Endothelial cell of umbilical vein (primary cell): ENCODE data around the gene SFMBT2. TPM values are rescaled to one million over a fixed set of nuclear protein-coding genes. Genes with fewer than 3 reads are reported as not detected.

Experiments used
- BruUV-seq: library from RNA; stranded (reverse); fragments of 400-500 nt; replicated peaks from 2 replicates; lab custom pipeline; 2021; lab: Mats Ljungman, UMichigan
- CTCF ChIA-PET: fragments of 300-600, 350-600 bp; sonication (Branson Sonifier 250); formaldehyde crosslinking; loops from one replicate; lab custom pipeline; 2021; ENCODE audit warnings: antibody characterized with exemption, inconsistent platforms; lab: Charles Lee
- POLR2A ChIA-PET: fragments of 300-600, 350-600 bp; sonication (Branson Sonifier 250); formaldehyde crosslinking; loops from one replicate; lab custom pipeline; 2021; ENCODE audit warnings: antibody characterized with exemption, inconsistent platforms; lab: Charles Lee
- DNase-seq: peaks from one replicate; pipeline ENCODE4 v3.0.0-alpha.2; 2011; ENCODE audit warnings: low read depth, low spot score
- FAIRE-seq: peaks from 2 replicates; lab custom pipeline; 2011; peaks lifted over from hg19 to GRCh38; lab: Jason Lieb, UNC
- H2AFZ ChIP-seq: 2 replicates; pipeline ENCODE4 v1.6.0; 2012; ENCODE audit warnings: low read depth, low read length, control low read depth, inconsistent platforms
- H3K27ac ChIP-seq: 2 replicates; pipeline ENCODE4 v1.5.1; 2011; ENCODE audit warnings: low read depth, mild to moderate bottlenecking, control low read depth, low read length, moderate library complexity; ENCODE audit not compliant: insufficient read depth
- H3K27me3 ChIP-seq, 2 experiments: 2 replicates each; pipeline versions ENCODE4 v1.6.0 to v1.6.1; 2011; ENCODE audit warnings: low read length in 2 of 2, mixed read lengths in 1 of 2; ENCODE audit not compliant: control insufficient read depth in 2 of 2, insufficient read depth in 2 of 2
- H3K36me3 ChIP-seq, 2 experiments: 2 replicates in 1 of 2; 3 replicates in 1 of 2; pipeline ENCODE4 v1.5.1; 2011; ENCODE audit warnings: low read length in 2 of 2, mild to moderate bottlenecking in 1 of 2, moderate library complexity in 1 of 2; ENCODE audit not compliant: control insufficient read depth in 2 of 2, insufficient read depth in 2 of 2; ENCODE audit errors: extremely low read depth in 1 of 2
- H3K4me1 ChIP-seq: 3 replicates; pipeline ENCODE4 v1.5.1; 2011; ENCODE audit warnings: mild to moderate bottlenecking, low read length; ENCODE audit not compliant: control insufficient read depth, insufficient read depth; ENCODE audit errors: extremely low read depth
- H3K4me2 ChIP-seq: 2 replicates; pipeline ENCODE4 v1.6.1; 2011; ENCODE audit warnings: low read length, control low read depth, mixed read lengths; ENCODE audit not compliant: insufficient read depth
- H3K4me3 ChIP-seq, 3 experiments: fragments of 200-600 bp in 1 of 3; sonication (generic), shearing (Covaris generic) in 1 of 3; replicated peaks in 1 of 3; 2 replicates each; pipeline ENCODE4 v1.5.1; 2011 to 2016; ENCODE audit warnings: control low read depth in 3 of 3, low read length in 3 of 3, mild to moderate bottlenecking in 2 of 3, inconsistent platforms in 1 of 3, low read depth in 1 of 3, moderate library complexity in 1 of 3; ENCODE audit not compliant: insufficient read depth in 1 of 3
- H3K79me2 ChIP-seq: 2 replicates; pipeline ENCODE4 v1.6.0; 2012; ENCODE audit warnings: low read length, inconsistent platforms; ENCODE audit not compliant: control insufficient read depth, insufficient read depth
- H3K9ac ChIP-seq: replicated peaks from 2 replicates; pipeline ENCODE3; 2011; ENCODE audit warnings: low read length, control low read depth; ENCODE audit not compliant: insufficient read depth; ENCODE audit errors: extremely low read depth
- H3K9me1 ChIP-seq: replicated peaks from 3 replicates; pipeline ENCODE4 v1.6.0; 2011; ENCODE audit warnings: mild to moderate bottlenecking, low read length; ENCODE audit not compliant: control insufficient read depth, insufficient read depth; ENCODE audit errors: extremely low read depth
- H3K9me3 ChIP-seq: replicated peaks from 2 replicates; pipeline ENCODE4 v1.5.1; 2012; ENCODE audit warnings: low read length, inconsistent platforms; ENCODE audit not compliant: control insufficient read depth, insufficient read depth
- H4K20me1 ChIP-seq: replicated peaks from 2 replicates; pipeline ENCODE3; 2011; ENCODE audit warnings: mild to moderate bottlenecking, low read length; ENCODE audit not compliant: control insufficient read depth, insufficient read depth; ENCODE audit errors: extremely low read depth
- EZH2 ChIP-seq: IDR thresholded peaks from 2 replicates; pipeline ENCODE4 v1.6.1; 2012; ENCODE audit warnings: borderline replicate concordance, low read depth, mild to moderate bottlenecking, moderate library complexity, low read length, inconsistent platforms; ENCODE audit not compliant: severe bottlenecking
- FOS ChIP-seq: IDR thresholded peaks from 2 replicates; pipeline ENCODE4 v1.6.1; 2011; ENCODE audit warnings: mild to moderate bottlenecking, low read length, moderate library complexity, borderline replicate concordance; ENCODE audit not compliant: insufficient read depth
- GATA2 ChIP-seq: IDR thresholded peaks from 2 replicates; pipeline ENCODE4 v1.7.0; 2011; ENCODE audit warnings: low read depth, mild to moderate bottlenecking, moderate library complexity, mixed read lengths, low read length; ENCODE audit not compliant: insufficient read length, insufficient read depth
- JUN ChIP-seq: IDR thresholded peaks from 2 replicates; pipeline ENCODE4 v1.6.1; 2011; ENCODE audit warnings: borderline replicate concordance, low read depth; ENCODE audit not compliant: insufficient read length, insufficient read depth
- MYC ChIP-seq: IDR thresholded peaks from one replicate; pipeline ENCODE4 v1.6.1; 2011; ENCODE audit warnings: mild to moderate bottlenecking, low read depth, low read length
- POLR2A ChIP-seq: IDR thresholded peaks from 2 replicates; pipeline ENCODE4 v1.6.1; 2012; ENCODE audit warnings: low read depth, mild to moderate bottlenecking, control low read depth, low read length
- POLR2AphosphoS5 ChIP-seq: IDR thresholded peaks from 2 replicates; pipeline ENCODE4 v1.6.1; 2012; ENCODE audit warnings: low read depth, mild to moderate bottlenecking, control low read depth, low read length, moderate library complexity; ENCODE audit not compliant: insufficient read depth
- dilution Hi-C: fragments of 300-500 bp; cut with MboI; formaldehyde crosslinking; loops from one replicate; pipeline ENCODE4 v1.15.0; 2019; ENCODE audit warnings: low sequenced_read_pairs; ENCODE audit not compliant: extremely low pct_ligation_motif_present
- intact Hi-C: fragments of 100-400 bp; cut with micrococcal nuclease; formaldehyde crosslinking; loops from one replicate; pipeline ENCODE4 v1.10.0; 2022
- polyA plus RNA-seq, 4 experiments: library from polyadenylated mRNA; depleted of rRNA in 3 of 4; stranded (reverse) in 3 of 4; unstranded in 1 of 4; fragments of >200 nt; gene quantifications; 2 replicates each; pipeline versions ENCODE4 v1.2.1 to v1.2.3, GENCODE V29; 2011 to 2012; ENCODE audit warnings: missing spikeins in 1 of 4
- total RNA-seq: library from RNA; stranded (reverse); gene quantifications from 2 replicates; pipeline ENCODE4 v1.2.3, GENCODE V29; 2021
- TF ChIP-seq, protein P1 (sequence below), 2 donors: IDR thresholded peaks; 1 replicate in 1 of 2; 2 replicates in 1 of 2; pipeline ENCODE4 v1.5.1; 2011; ENCODE audit warnings: low read length in 2 of 2, mild to moderate bottlenecking in 2 of 2, moderate library complexity in 2 of 2, control low read depth in 1 of 2, inconsistent platforms in 1 of 2, low read depth in 1 of 2; ENCODE audit not compliant: insufficient read depth in 1 of 2; ENCODE audit errors: extremely low read depth in 1 of 2
- TF ChIP-seq, protein P2 (sequence below): IDR thresholded peaks from 2 replicates; pipeline ENCODE4 v1.6.1; 2011; ENCODE audit not compliant: insufficient read depth, insufficient read length

SFMBT2 gene
- total and polyA plus RNA-seq, 2 donors (not counting 3 experiments of a cell fraction or from before 2014, with no cell fraction given): 0.14 to 0.64 TPM

DNA sequence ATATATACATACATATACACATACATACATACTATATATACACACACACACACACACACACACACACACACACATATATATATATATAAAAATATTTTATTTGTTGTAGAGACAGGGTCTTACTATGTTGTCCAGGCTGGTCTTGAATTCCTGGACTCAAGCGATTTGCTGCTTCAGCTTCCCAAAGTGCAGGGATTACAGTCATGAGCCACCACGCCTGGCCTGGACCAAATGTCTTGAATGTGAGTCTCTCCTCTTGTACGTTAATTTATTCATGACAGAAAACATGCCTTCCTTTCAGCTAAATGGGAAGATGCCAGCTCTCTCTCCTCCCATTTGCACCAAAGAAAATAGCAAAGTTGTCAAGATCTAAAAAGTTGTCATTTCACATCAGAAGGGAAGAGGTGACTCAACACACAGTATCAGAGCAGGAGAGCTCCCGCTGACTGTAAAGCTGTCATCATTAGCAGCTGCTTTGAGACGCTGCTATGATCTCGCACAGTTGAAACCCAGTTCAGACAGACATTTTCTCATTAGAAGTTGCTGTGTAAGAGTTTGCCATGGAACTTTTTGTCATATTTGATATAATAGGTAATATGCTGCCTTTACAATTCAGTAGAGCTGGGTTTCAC is 224.3 kb downstream of the SFMBT2 start:
- no peak overlapping the region for H3K27ac ChIP-seq
- no peak for TF ChIP-seq POLR2AphosphoS5
- no peak for TF ChIP-seq EZH2
- TF ChIP-seq POLR2A: no peak
- TF ChIP-seq GATA2: no peak
- TF ChIP-seq, protein P1, sequence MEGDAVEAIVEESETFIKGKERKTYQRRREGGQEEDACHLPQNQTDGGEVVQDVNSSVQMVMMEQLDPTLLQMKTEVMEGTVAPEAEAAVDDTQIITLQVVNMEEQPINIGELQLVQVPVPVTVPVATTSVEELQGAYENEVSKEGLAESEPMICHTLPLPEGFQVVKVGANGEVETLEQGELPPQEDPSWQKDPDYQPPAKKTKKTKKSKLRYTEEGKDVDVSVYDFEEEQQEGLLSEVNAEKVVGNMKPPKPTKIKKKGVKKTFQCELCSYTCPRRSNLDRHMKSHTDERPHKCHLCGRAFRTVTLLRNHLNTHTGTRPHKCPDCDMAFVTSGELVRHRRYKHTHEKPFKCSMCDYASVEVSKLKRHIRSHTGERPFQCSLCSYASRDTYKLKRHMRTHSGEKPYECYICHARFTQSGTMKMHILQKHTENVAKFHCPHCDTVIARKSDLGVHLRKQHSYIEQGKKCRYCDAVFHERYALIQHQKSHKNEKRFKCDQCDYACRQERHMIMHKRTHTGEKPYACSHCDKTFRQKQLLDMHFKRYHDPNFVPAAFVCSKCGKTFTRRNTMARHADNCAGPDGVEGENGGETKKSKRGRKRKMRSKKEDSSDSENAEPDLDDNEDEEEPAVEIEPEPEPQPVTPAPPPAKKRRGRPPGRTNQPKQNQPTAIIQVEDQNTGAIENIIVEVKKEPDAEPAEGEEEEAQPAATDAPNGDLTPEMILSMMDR (IDR thresholded peaks at IDR 0.05; ENCODE audit: extremely low read depth in 1 of 2, insufficient read depth in 1 of 2, low read depth in 1 of 2, low read length in 2 of 2): no peak
- H3K79me2 ChIP-seq: no peaks in the 10 kb centered on the region
- H3K9ac ChIP-seq: no peak overlapping the region
- H3K4me3 ChIP-seq: no peak overlapping the region
- no peaks in the 10 kb centered on the region for H3K27me3 ChIP-seq
- H3K9me1 ChIP-seq: no peaks in the 10 kb centered on the region
- H4K20me1 ChIP-seq: no peaks in the 10 kb centered on the region
- FAIRE-seq (no peak), DNase-seq (no peak)
- H3K36me3 ChIP-seq: no peaks in the 10 kb centered on the region
- no peak overlapping the region for H2AFZ ChIP-seq
- dilution Hi-C loops (no loop called here), intact Hi-C loops (no loop called here)
- ChIA-PET POLR2A (no interaction called here), CTCF (no interaction called here)
- H3K4me2 ChIP-seq: no peak overlapping the region
- H3K4me1 ChIP-seq: no peaks in the 10 kb centered on the region
- BruUV-seq: no TSS peak
- no peaks in the 10 kb centered on the region for H3K9me3 ChIP-seq

DNA sequence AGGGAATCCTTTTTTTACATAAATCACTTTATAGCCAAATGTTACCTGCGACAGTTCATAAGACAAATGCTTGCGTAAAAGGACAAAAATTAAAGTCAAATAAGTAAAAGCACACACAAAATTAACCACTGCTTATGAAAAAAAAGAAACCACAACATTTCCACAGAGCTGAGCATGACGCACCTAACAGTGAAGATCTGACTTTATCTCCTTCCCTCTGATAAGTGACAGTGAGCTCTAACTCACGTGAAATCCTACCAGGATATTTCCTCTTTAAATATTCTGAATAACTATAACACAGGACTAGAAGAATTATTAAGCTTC is 225.5 kb downstream of the SFMBT2 start:
- CTCF ChIA-PET: interaction anchor here (0.9 kb wide), 1 partner anchor 14 kb away, joined by 3 read pairs; no protein-coding TSS in a partner anchor
- Histone ChIP-seq H3K36me3 (no peaks in the 10 kb centered on the region), H3K27ac (no peak overlapping the region), H3K4me1 (no peaks in the 10 kb centered on the region), H4K20me1 (no peaks in the 10 kb centered on the region), H3K4me3 (no peak overlapping the region), H3K9me1 (no peaks in the 10 kb centered on the region), H3K9ac (no peak overlapping the region), H3K4me2 (no peak overlapping the region), H3K27me3 (no peaks in the 10 kb centered on the region), H2AFZ (no peak overlapping the region), H3K9me3 (no peaks in the 10 kb centered on the region), H3K79me2 (no peaks in the 10 kb centered on the region)
- intact Hi-C loops (no loop called here), dilution Hi-C loops (no loop called here)
- POLR2A ChIA-PET: no interaction called here
- TF ChIP-seq JUN (no peak), FOS (no peak), GATA2 (no peak), EZH2 (no peak), POLR2AphosphoS5 (no peak), MYC (no peak)
- TF ChIP-seq, protein P2, sequence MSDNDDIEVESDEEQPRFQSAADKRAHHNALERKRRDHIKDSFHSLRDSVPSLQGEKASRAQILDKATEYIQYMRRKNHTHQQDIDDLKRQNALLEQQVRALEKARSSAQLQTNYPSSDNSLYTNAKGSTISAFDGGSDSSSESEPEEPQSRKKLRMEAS: no peak
- no peak for FAIRE-seq
- DNase-seq: no peak
- BruUV-seq: no TSS peak
